HG02763 (cell line): ENCODE data around the gene PCNX1.
"Not testable (repeated sequence)": the region's sequence is repeated elsewhere in the genome, so short reads cannot be mapped to it uniquely, and the experiment has no call there.

ENCODE experiments used
- ATAC-seq: cut with Tn5 transposase; IDR thresholded peaks from one replicate; pipeline ENCODE4 v1.9.1; 2021; ENCODE audit warnings: mild to moderate bottlenecking, moderate library complexity; ENCODE audit not compliant: unreplicated experiment

Gene PCNX1

GRCh38 chr14:71119075-71119474, 211.8 kb downstream of the PCNX1 start:
- ATAC-seq, result no peak

- no peak for ATAC-seq
Observed at GRCh38 chr14:71119832-71120231, 212.6 kb downstream of the PCNX1 start.

- no peak for ATAC-seq
Observed at GRCh38 chr14:71121001-71121400, 213.7 kb downstream of the PCNX1 start.

GRCh38 chr14:71121711-71122110, 214.5 kb downstream of the PCNX1 start:
- no peak for ATAC-seq

- ATAC-seq, result no peak
Observed at GRCh38 chr14:71122866-71123565, 215.8 kb downstream of the PCNX1 start.

DNA sequence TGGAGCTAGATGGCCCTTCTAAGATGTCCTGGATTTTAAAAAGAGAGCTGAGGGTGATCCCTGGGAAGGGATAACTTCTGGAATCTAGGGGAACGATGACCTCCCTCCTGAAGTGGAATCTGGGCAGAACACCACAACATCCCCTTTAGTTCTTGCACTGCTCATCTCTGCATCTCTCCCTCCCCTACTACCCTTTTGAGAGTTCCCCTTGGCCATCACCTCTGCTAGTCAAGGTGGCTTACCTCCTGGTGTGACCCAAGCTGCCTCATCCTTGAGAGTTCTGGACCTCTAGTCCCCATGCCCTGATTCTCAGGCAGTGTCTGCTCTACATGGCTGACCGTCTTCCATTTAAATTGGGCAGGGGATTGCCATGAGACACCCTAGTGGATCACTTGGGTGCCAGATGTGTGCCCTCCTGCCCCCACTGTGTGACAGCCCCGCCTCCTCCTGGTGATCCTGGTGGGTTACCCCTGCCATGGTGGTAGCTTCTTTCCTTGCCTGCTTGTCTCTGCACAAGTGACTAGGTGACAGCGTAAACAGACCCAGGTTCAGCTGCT, 216.4 kb downstream of the PCNX1 start:
- ATAC-seq, result no peak

- ATAC-seq, result not testable (repeated sequence)
Observed at GRCh38 chr14:71129716-71130490, 222.6 kb downstream of the PCNX1 start.

DNA sequence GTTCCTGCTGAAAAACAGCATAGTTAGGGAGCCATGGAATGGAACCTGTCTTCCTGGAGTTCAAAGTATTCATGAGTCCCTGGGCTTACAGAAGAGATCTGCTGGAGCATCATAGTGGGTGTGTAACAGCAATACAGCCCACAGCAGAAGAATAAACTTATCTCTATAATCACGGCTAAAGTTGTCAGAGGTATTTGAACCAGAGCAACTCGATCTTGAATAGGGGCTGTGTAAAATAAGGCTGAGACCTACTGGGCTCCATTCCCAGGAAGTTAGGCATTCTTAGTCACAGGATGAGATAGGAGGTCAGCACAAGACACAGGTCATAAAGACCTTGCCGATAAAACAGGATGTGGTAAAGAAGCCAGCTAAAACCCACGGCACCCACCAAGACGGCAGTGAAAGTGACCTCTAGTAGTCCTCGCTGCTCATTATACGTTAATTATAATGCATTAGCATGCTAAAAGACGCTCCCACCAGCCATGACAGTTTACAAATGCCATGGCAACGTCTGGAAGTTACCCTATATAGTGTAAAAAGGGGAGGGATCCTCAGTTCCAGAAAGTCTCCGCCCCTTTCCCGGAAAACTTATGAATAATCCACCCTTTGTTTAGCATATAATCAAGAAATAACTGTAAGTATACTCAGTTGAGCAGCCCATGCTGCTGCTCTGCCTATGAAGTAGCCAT, 223.4 kb downstream of the PCNX1 start:
- ATAC-seq, result no peak

GRCh38 chr14:71133296-71133695, 226.0 kb downstream of the PCNX1 start:
- no peak for ATAC-seq

GRCh38 chr14:71135496-71135895, 228.2 kb downstream of the PCNX1 start:
- ATAC-seq, result no peak

- no peak for ATAC-seq
Observed at GRCh38 chr14:71135911-71136310, 228.7 kb downstream of the PCNX1 start.

DNA sequence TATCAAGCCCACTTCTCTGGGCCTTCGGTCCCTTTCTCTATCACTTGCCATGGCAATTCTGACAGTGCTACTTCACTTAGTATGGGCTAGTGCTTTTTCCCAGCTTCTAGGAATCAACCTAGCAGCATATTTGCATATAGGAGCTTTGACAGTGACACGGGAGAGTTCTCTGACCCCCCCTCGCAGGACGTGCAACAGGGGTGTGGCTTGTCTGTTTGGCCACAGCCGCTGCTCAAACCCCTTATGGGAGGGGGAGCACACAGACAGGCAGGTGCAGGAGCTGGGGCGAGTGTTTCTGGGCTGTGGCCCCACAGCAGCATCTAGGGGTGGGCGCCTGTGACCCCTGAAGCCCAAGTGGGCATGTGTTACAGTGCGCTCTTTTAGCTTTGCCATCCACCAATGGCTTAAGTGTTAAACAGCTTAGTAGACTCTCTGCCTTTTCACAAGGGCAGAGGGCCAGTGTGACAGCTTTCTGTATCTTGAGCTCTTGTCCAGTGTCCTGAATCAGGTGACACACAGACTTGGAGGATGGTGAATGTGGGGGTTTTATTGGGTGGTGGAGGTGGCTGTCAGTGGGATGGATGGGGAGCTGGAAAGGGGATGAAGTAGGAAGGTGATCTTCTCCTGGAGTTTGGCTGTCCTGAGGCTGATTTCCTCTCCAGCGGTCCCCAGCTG, 229.3 kb downstream of the PCNX1 start:
- ATAC-seq, result no peak

DNA sequence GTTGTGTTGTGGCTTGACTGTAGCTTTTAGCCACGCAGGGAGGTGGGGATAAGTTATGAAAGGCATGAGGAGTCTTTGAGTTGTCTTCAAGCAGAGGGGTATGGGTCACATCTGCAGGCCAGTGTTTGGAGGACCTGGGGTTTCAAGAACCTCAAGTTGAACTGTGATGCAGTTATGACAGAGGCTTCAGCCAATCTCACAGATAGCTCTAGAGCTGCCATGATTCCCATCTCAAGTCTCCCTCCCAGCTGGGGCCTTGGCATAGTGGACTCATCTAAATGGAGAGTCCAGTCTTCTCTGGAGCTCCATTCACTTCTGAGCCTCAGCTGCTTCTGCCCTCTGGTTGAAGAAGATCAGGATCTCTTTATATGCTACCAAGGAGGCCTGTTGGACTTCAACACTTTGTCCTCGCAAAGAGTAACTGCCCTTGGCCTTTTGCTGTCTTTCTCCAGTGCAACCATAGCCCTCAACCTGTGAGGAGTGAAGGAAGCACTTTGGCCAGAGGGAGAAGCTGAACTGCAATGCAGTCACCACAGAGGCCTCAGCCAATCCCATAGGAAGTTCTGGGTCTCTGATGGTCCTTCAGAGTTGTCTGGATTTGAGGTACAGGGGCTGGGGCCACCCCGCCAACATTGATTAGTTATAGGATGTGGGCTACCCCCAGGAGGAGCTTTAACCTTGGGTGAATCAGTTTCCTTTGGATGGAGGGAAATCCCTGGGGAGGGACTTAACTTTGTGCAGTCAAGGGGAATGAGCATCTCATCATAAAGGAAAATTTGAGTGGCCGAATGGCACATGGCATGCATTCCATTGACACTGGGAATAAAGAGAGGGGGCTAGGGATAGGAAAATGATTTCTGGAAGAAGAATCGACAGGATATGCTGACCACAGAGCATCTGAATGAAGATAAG, 230.5 kb downstream of the PCNX1 start:
- no peak for ATAC-seq

DNA sequence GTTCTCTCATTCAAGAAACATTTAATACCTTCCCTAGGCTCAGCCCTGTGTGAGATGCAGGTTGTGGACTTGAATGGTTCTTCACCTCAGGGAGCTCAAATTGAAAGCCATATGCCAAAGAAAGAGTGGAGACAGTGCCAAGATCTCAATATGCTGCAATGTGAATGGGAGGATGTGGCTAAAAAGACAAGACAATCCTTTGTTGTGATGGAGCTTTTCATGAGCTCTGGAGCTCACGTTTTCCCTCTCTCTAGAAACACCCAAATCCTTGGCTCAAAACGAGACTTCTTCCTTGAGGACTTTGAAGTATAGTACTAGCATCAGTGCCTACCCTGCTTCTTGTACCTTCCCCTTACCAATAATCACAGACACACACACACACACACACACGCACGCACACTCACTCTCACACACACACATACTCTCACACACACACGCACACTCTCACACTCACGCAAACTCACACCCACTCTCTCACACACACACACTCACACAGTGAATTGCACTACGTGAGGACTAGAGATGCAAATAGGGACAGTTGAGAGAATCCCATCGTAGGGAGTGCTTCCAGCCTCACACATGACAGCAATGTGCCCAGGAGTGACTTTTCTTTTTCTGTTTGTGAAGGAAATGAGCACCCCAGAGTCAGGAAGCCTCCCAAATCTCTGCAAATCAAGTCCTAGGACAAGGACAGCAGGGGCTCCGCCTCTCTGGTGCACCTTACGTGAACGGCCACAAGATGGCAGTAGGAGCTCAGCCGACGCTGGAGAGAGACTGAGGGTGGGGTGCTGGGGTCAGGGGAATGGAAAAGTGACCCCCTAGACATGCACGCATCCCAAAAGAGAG, 231.4 kb downstream of the PCNX1 start:
- ATAC-seq, result no peak

DNA sequence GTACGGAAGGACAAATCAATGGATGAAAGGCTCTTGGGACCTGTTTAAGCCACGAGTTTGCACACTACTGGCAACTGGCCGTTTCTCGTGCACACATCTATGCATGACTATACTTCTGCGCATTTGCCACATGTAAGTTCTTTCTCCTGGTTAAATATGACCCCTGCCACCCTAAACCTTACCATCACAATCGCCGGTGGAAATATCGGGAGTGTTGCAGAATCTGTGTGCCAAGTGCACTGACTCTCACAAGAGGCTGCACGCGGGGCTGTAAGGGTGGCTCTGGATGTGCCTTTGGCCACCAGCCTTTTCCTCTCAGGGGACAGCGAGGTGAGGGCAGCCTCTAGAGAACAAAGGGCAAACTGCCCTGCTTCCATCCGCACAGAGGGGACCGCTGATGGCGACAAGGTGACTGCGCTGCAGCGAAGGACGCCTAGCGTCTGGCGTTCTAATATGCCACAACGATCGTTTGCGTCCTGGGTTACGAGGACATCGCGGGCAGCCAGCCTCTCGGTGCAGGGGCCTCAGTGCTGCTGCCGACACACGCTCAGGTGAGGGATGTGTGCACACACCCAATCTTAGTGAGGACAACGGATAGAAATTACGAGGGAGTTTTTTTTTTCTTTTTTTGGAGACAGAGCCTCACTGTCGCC, 232.2 kb downstream of the PCNX1 start:
- no peak for ATAC-seq

DNA sequence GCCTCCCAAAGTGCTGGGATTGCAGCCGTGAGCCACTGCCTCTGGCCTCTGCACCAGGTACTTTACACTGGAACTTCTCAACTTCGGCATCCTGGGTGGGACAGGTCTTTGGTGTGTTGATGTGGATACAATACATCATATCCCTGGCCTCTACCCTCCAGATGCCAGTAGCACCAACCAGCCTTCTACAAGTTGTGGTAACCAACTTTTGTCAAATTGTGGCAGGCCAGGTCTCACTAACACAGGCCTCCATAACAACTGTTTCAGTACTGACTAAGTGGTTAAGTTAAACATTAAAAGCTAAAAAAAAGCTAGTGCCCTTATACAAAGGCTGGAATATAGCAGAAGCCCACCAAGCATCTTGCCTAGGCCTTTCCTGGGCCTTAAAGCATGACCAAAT, 232.9 kb downstream of the PCNX1 start:
- ATAC-seq, result no peak

DNA sequence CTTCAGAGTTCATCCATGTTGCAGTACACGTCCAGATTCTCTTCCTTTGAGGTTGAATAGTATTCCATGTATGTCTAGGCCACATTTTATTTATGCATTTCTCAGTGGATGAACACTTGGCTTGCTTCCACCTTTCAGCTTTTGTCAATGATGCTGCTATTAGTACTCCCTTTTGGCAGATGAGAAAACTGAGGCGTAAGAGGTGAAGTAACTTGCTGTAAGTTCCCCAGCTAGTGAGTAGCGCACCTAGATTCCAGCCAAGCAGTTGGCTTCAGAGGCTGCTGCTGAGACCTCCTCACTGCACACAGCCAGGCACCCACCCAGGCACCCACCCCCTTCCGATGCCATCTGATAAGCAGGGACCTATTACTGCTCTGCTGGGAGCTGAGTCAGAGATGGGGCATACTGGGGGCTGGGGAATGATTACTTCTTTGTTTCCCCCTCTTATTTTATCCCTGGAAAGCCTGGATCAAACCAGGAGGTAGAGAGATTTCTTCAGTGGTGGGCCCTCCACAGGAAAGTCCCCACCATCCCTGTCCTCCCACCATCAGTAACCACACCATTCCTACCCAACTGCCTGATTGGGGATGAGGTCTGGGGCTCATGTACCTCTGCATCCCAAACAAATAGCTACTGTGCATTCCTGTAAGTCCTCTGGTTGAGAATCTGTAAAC, 234.6 kb downstream of the PCNX1 start:
- ATAC-seq, result no peak
